Sciatic nerve (tissue), 2 donors: ENCODE data around the gene SRMS. TPM values are rescaled to one million over a fixed set of nuclear protein-coding genes. Genes with fewer than 3 reads are reported as not detected.

Source experiments
- ATAC-seq: fragments of 200-7000 bp; cut with Tn5 transposase; one replicate; pipeline ENCODE4 v1.9.1; 2020; ENCODE audit warnings: mild to moderate bottlenecking, moderate library complexity
- DNase-seq: peaks from one replicate; pipeline ENCODE4 v3.0.0-alpha.2; 2020; ENCODE audit warnings: low spot score
- intact Hi-C: fragments of 100-400 bp; cut with DNase I; formaldehyde crosslinking; loops from one replicate; pipeline ENCODE4 v1.14.2; 2022
- total RNA-seq: library from RNA; stranded (reverse); fragmentation: NEBNext Ultra II Directional; extraction: Animal tissue kit (Norgen Biotek cat#: 25700); gene quantifications from one replicate; pipeline ENCODE4 v1.2.1, GENCODE V29; 2021
- donor health status: DM: no; HTN: no; CAD: no.
- donor health status: DM: no; HTN: no; CAD: no.

Gene SRMS
- total RNA-seq, 1 donor from 2014 or later, result not detected

DNA sequence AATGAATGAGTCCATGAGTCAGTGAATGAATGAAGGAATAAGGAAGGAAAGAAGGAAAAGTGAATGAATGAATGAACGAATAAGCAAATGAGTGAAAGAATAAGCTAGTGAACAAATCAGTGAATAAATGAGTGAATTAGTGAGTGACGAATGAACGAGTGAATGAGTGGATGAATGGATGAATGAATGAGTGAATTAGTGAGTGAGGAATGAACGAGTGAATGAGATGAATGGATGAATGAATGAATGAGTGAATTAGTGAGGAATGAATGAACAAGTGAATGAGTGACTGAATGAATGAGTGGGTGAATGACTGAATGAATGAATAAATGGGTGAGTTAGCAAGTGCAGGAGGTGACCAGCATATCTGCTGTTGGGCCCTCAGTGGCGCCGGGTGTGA lies 3.8 kb downstream of the SRMS start:
- intact Hi-C loops, result no loop called here
- DNase-seq (no peak), ATAC-seq (no peak)

DNA sequence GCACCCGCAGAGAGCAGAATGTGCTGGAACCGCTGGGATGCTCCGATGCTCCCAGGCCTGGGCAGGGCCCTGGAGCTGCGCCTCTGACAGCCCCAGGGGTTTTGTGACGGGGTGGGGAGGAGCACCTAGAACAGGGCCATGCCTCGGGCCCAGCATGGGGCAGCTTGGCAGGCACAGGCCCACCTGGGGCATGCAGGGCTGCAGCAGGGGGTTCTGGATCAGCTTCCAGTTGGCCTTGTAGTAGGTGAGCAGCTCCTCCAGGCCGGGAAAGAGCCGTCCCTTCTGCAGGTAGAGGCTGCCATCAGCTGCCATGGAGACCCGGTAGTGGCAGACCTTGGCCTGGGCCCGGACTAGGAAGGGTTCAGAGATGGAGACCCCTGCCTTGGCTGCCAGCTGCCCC lies 4.4 kb downstream of the SRMS start:
- no peak for ATAC-seq
- no peak for DNase-seq
- intact Hi-C loops, result no loop called here

DNA sequence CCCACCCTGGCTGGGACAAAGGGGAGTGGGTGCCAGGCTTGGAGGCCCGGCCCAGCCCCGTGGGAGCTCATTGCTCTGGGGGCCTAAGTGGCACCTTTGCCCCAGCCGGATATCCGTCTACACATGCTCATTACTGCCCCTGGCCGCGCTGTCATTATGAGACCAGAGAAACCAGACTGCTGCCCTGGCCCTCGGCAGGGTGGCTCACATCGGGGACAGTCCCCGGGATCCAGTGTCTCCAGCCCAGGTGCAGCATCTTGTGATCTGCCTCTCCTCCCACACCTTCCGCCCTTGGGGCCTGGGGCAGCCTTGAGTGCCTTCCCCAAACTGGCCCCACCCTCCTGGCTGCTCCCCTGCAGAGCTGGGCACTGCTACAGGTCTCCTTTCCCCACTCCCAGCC lies 4.9 kb downstream of the SRMS start:
- intact Hi-C loops, result no loop called here
- ATAC-seq, result no peak

DNA sequence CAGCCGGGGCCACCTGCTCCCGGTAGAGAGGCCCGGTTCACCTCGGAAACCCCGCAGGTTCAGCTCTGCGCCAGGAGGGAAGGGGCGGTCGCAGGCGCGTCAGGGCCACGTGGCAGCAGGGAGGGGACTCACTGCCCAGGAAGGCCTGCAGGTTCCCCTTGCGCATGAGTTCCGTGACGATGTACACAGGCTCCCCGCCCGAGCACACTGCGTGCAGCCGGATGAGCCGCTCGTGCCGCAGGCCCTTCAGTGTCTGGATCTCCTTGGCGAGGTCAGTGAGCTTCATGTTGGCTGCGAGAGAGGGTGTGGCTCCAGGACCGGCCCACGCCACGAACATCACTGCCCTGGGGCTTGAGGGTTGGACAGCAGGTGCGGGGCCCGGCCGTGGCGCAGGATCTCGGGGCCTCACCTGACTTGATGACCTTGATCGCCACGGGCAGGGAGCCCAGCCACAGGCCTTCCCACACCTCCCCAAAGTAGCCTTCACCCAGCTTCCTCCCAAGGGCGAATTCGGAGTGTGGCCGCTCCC lies 5.5 kb downstream of the SRMS start:
- DNase-seq, result no peak
- no peak for ATAC-seq
- intact Hi-C loops, result no loop called here

More for the DNA sequence above, 4.9 kb downstream of the SRMS start:
- no peak for DNase-seq

DNA sequence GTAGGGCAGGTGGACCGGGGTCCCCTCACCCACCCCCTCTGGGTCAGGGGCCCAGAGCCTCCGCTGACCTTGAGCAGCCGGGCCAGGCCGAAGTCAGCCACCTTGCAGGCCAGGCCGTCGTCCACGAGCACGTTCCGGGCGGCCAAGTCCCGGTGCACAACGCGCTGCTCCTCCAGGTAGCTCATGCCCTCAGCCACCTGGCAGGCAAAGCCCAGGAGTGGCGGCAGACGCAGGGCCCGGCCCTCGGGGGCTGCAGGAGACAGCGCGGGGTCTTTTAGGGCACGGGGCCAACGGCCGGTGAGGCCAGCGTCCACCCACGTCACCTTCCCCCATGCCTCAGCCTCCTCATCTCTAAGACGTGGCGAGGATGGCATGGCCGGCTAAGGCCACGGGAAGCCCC lies 6.2 kb downstream of the SRMS start:
- intact Hi-C loops, result no loop called here

DNA sequence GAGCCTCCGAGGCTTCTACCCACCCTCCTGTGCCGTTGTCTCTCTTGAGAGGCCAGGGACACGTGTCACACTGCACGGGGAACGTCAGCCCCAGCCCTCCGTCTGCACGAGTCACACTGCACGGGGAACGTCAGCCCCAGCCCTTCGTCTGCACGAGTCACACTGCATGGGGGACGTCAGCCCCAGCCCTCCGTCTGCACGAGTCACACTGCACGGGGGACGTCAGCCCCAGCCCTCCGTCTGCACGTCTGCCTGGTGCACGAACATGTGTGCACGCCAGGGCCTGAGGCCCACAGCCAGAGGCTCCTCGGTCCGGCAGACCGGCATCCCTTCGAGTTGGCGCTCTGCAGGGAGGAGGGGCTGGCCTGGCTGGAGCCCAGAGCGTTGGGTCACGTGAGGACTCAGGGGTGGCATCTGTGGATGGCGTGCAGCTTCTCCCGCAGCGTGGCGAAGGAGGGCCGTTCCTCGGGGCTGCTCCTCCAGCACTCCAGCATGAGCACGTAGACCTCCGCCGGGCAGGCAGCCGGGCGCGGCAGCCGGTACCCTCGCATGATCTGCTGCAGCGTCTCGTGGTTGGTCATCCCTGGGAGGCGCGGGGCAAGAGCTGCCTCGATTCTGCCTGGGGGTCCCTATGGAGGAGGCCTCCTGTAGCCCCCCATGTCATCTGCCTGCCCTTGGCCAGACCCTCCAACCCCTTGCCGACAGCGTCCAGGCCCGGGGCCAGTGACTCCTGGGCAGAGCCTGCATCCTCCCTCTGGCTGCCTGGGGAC lies 6.9 kb downstream of the SRMS start:
- DNase-seq (no peak), ATAC-seq (no peak)
- intact Hi-C loops, result no loop called here

More for the DNA sequence above, 6.2 kb downstream of the SRMS start:
- DNase-seq (no peak), ATAC-seq (no peak)

DNA sequence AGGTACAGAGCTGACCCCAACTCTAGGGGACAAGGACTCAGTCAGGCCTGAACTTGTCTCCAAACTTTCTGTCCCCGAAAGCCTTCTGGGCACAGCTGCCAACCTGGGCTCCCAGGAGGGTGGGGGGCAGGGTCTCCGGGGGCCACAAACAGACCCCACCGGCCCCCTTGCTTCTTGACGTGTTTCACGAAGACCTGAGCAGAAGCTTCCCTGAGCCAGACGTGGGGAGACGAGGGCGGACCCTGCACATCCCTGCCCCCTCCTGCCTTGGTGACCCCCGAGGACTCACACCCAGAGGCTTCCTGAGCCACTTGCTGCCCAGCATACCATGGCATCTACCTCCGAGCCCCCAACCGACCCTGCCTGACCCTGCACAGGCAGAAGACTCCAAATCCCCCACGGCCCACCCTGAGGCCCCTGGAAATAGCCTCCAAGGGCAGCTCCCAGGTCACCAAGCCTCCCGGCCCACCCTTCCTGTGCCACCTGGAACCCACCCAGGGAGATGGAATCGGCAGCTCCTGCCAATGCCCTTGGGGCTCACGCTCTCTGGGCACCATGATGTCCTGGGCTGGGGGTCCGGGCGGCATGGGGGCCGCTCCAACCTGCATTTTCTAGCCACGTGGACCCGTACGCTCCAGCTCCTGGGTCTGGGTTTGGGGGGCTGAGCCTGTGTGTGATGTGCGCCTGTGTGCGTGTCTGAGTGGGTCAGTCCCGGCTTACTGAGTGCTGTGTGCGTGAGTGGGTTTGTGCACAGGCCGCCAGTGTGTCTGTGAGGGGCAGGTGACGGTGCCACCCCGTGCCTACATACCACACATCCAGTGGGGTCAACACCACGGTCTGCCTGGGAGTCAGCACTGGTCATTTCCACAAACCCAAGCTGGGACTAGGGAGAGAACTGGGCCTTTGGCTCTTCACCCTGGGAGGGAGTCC lies 7.8 kb downstream of the SRMS start:
- DNase-seq (no peak), ATAC-seq (no peak)
- intact Hi-C loops, result loop anchor here (5.0 to 10.0 kb wide), 2 partner anchors 325 to 438 kb away; partner anchors contain the start of genes ABHD16B, SAMD10 and TPD52L2

DNA sequence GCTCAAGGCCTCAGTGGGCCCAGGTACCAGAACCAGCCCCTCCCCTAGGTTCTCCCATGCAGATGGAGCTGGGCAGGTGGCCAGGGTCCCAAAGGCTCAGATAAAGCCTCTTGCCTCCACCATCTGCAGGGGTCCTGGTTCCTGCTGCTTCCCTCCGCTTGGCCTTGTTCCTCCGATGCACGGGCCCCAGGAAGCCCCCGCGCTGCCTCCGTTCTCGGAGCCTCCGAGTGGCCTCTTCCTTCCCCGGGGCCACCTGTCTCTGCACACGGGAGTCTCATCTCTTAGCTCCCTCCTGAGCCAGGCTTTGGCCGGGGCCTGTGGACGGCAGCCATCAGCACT lies 8.5 kb downstream of the SRMS start:
- no peak for DNase-seq
- intact Hi-C loops, result loop anchor here (5.0 to 10.0 kb wide), 2 partner anchors 326 to 438 kb away; partner anchors contain the start of genes ABHD16B, SAMD10 and TPD52L2
- no peak for ATAC-seq

DNA sequence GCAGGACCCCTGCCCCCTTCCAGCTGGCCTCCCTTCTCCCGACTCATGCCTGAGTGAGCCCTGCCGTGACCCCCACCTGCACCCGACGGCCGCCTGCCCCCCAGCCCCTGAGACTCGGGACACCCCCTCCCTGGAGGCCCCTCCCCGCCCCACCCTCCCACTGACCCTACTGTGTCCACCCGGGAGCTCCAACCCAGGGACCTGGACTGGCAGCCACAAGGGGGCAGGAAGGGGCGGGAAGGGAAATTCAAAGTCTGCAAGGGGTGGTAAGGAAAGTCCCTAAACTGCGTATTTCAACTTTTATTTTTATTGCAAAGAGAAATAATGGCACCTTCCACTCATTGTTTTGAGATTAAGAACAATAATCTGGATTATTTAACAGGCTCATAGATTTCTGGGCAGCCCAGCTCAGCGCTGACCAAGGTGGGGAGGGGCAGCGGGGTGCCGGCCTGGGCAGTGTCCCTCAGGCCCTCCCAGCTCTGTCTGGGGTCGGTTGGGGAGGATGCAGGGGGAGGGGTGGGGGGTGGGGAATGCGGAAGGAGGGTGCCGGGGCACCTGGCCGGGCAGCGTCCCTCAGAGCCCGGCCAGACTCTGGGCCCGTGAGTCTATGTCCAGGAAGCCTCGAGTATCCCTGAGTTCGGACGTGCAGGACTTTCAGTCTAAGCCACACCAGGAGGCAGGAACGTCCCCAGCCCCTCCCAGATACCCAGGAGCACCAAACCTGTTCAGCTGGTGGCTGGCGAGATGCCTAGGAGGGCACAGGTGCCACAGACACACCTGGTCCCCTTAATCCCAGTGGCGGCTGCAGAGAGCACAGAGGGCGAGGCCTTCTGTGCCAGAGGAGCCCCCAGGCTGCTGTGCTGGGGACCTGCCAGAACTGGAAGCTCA lies 9.1 kb downstream of the SRMS start:
- DNase-seq, result no peak
- intact Hi-C loops, result loop anchor here (5.0 to 10.0 kb wide), 2 partner anchors 326 to 439 kb away; partner anchors contain the start of genes ABHD16B, SAMD10 and TPD52L2
- ATAC-seq, result peak; percentile 22

DNA sequence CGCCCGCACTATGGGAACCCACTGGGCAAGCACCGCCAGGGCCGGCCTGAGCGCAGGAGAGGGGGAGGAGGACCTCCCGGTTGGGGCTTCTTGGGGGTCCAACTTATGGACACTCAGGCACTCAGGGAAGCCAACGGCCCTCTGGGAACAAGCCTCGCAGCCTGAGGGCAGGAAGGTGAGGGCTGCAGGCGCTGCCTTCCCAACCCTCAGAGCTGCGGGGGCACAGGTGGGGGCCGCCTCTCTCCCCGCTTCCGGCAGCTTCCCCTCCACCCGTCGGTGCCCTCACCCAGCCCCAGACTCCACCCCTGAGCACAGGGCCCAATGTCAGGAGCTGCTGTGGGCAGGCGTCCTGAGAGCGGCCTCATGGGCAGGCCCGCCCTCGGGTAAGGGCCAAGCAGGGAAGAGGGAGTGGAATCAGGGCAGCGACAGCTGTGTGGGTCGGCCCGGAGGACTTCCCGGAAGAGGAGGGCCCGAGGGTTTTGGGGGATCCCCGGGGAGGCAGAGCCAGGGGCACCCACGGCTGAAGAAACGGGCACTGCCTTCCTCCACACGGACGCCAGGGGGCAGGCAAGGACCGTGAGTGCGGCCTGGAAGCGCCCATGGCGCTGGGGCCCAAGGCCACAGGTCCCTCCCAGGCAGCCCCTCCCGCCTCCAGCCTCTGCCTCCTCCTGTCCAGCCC lies 9.9 kb downstream of the SRMS start:
- intact Hi-C loops, result loop anchor here (5.0 to 10.0 kb wide), 2 partner anchors 327 to 440 kb away; partner anchors contain the start of genes ABHD16B, SAMD10 and TPD52L2
- DNase-seq, result peak; percentile 89
- ATAC-seq, result peak; percentile 85

DNA sequence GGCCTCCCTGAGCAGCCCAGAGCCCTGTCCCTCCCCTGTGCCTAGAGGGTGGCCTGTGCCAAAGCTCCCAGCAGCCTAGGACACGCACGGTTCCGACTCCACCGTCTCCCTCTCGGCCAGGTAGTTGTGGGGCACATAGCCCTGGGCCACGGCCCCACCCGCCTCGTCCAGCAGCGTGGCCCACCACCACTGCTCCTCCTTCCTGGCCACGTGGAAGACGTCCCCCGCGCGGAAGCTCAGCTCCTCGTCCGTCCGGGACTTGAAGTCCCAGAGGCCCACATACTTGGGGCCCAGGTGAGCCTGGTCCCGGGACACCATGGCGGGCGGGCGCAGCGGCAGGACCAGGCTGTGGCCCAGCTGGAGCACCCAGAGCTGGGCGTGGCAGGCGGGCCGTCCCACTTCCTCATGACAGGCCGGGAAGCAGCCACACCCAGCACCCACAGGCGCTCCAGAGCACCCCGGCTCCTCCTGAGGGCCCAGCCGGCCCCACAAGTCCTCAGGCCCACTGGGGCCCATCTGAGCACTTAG lies 10.5 kb downstream of the SRMS start, which contains the start of gene PTK6:
PTK6 (minus strand) TSS at position 380 of the 528 bp plus-strand sequence; CDS start at position 318, 62 bp downstream.
- DNase-seq, result no peak
- intact Hi-C loops, result loop anchor here (5.0 to 10.0 kb wide), 2 partner anchors 328 to 440 kb away; partner anchors contain the start of genes ABHD16B, SAMD10 and TPD52L2
- ATAC-seq, result peak; percentile 6

DNA sequence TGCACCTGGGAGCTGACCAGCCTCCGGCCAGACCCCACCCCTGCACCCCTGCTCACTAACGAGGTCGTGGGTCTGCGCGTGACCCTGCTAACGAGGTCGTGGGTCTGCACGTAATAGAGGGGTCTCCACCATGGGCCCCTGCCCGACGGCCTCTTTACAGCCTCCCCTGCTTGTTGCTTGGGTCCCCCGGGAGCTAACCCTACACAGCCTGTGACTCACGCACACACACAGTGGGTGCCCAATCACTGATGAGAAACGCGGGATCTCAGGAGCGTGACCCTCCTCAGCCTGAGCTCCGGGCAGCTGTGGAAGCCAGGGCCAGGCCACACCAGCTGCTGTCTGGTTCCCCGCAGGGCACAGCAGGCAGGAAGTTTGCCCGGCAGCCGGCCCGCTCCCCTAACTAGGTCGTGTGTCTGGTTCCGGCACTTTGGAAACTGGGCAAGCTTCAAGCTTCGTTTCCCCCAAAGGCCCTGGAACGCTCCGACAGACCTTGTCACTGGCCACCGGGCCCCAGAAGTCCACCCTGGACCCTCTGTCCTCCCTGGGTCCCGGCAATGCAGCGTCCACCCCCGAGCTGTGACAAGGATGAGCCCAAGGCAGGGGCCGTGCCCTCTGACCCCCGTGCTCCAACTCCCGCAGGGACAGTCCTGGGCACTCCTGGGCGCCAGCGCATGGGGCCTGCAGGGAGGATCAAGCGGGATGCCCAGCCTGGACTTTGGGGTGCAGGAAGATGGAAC lies 11.1 kb downstream of the SRMS start:
- no peak for ATAC-seq
- intact Hi-C loops, result loop anchor here (5.0 to 10.0 kb wide), 2 partner anchors 328 to 441 kb away; partner anchors contain the start of genes ABHD16B, SAMD10 and TPD52L2
- no peak for DNase-seq

DNA sequence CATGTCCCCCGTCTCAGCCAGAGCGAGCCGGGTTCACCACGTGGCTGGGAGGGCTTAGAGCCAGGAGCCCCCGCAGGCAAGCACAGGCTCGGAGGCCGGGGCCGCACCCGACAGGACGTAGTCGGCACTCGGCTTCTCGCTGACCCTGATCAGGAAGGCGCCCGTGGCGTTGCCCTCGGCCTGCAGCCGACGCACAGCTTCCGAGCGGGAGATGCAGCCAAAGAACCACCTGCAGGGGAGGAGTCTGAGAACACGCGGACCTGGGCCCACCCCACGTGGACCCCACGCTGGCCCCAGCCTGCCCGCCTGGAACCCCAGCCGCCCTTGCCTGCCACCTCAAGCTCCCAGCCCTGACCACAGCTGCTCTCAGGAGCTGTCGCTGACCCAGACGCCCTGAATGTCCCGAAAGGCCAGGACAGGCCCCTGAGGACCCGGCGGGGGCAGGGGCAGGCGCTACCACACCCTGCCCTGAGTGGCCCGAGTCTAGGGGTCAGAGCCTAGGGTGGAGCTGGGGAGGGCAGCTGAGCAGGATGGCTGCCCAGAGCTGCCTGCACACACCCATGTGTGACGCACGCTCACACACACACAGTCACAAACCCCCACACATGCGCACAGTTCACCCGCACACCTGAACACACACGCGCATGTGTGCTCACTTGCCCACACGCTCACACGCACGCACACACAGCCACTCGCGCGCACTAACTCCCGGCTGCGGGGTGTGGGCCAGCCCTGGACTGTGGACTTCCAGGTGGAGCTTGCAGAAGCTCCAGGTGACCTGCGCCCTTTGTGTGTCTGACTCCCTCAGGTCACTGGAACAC lies 12.5 kb downstream of the SRMS start:
- DNase-seq, result no peak
- intact Hi-C loops, result loop anchor here (5.0 to 10.0 kb wide), 2 partner anchors 330 to 442 kb away; partner anchors contain the start of genes ABHD16B, SAMD10 and TPD52L2
- peak; percentile 11 for ATAC-seq

DNA sequence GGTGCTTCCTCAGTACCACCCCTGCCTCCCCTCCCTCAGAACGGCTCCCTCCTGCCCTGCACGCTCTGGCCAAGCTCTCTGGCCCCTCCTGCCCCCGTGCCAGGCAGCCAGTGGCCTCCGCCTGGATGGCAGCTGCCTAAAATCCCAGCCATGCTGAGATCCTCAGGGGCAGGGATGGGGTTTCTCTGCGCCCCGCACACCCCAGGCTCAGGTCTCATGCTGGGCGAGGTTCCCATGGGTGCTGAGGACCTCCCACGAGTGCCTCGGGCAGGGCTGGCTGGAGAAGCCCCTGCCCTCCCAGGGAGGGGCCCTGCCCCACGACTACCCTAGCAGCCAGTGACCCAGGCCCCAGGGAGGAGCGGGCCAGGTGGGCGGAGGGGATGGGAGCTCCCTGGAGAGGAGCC lies 13.1 kb downstream of the SRMS start:
- intact Hi-C loops, result loop anchor here (10.0 kb wide), 1 partner anchor 330 kb away; the partner anchor contains the start of genes ABHD16B and TPD52L2
- ATAC-seq, result no peak
- DNase-seq, result no peak

DNA sequence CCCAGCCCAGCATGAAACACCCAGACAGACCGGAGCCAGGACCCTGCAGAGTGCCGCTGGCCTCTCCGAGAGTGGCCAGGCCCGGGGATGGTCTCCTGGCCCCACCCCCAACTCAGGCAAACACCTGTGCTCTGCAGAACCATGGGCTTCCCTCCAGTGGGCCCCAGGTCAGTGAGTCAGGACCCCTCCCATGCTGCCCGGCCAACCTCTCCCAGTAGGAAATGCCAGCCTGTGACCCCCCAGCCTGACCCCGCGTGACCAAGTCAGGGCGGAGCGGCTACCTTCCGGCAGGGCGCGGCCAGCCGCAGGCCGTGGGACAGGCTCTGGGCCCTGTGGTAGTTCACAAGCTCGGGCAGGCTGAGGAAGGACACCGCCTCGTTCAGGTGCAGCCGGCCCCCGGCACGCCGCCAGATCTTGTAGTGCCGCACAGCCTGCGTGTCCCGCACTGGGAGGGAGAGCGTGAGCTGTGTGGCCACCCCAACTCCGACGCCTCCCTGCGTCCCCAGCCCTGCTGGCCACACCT lies 13.6 kb downstream of the SRMS start:
- ATAC-seq (no peak), DNase-seq (no peak)
- intact Hi-C loops, result loop anchor here (10.0 kb wide), 1 partner anchor 331 kb away; the partner anchor contains the start of genes ABHD16B and TPD52L2
